Measurements from ENCODE around the gene PAQR7.

Gene PAQR7

DNA sequence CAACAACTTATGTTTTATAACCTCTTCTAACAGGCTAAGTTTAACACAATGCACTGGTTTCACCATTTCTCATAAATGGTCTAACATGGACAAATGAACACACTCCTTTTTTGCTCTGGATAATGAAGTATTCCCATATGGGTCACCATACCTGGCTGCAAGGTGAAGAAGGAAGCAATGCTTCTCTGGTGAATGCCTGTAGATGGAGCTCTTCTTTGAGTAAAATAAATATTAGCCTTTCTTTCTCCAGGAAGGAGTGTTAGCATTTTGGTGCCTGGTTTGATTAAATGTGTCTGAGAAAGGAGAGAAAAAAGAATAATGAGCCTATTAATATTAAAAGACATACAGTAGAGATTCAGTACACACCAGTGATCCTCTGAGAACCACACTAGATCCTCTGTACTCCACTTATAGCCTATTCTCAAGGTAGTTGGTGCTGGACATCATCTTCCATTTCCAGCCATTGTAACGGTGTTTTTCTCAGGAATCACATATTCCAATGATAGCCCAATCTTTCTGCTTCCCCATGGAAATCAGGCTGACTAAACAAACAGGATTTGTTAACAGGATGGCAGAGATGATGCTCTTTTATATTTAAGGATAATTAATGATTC is 38.1 kb downstream of the PAQR7 start:
- TF ChIP-seq POLR2AphosphoS5 (IDR thresholded peaks at IDR 0.05; ENCODE audit: low read depth) (no peak), SPI1 (IDR thresholded peaks at IDR 0.05; ENCODE audit: borderline replicate concordance, low read depth) (no peak), GABPA (IDR thresholded peaks at IDR 0.05; ENCODE audit: low read depth) (no peak)
- TF ChIP-seq, protein P1, sequence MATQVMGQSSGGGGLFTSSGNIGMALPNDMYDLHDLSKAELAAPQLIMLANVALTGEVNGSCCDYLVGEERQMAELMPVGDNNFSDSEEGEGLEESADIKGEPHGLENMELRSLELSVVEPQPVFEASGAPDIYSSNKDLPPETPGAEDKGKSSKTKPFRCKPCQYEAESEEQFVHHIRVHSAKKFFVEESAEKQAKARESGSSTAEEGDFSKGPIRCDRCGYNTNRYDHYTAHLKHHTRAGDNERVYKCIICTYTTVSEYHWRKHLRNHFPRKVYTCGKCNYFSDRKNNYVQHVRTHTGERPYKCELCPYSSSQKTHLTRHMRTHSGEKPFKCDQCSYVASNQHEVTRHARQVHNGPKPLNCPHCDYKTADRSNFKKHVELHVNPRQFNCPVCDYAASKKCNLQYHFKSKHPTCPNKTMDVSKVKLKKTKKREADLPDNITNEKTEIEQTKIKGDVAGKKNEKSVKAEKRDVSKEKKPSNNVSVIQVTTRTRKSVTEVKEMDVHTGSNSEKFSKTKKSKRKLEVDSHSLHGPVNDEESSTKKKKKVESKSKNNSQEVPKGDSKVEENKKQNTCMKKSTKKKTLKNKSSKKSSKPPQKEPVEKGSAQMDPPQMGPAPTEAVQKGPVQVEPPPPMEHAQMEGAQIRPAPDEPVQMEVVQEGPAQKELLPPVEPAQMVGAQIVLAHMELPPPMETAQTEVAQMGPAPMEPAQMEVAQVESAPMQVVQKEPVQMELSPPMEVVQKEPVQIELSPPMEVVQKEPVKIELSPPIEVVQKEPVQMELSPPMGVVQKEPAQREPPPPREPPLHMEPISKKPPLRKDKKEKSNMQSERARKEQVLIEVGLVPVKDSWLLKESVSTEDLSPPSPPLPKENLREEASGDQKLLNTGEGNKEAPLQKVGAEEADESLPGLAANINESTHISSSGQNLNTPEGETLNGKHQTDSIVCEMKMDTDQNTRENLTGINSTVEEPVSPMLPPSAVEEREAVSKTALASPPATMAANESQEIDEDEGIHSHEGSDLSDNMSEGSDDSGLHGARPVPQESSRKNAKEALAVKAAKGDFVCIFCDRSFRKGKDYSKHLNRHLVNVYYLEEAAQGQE (IDR thresholded peaks at IDR 0.05; ENCODE audit: insufficient replicate concordance, low read depth): no peak
- TF ChIP-seq, protein P2, sequence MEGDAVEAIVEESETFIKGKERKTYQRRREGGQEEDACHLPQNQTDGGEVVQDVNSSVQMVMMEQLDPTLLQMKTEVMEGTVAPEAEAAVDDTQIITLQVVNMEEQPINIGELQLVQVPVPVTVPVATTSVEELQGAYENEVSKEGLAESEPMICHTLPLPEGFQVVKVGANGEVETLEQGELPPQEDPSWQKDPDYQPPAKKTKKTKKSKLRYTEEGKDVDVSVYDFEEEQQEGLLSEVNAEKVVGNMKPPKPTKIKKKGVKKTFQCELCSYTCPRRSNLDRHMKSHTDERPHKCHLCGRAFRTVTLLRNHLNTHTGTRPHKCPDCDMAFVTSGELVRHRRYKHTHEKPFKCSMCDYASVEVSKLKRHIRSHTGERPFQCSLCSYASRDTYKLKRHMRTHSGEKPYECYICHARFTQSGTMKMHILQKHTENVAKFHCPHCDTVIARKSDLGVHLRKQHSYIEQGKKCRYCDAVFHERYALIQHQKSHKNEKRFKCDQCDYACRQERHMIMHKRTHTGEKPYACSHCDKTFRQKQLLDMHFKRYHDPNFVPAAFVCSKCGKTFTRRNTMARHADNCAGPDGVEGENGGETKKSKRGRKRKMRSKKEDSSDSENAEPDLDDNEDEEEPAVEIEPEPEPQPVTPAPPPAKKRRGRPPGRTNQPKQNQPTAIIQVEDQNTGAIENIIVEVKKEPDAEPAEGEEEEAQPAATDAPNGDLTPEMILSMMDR (IDR thresholded peaks at IDR 0.05; ENCODE audit: insufficient read depth, low read length): no peak
- Histone ChIP-seq H3K27ac (replicated peaks) (no peak overlapping the region), H3K27me3 (ENCODE audit: insufficient read depth, poor library complexity, severe bottlenecking) (no peaks in the 10 kb centered on the region), H3K4me3 (replicated peaks; ENCODE audit: insufficient read depth, low read length) (no peak overlapping the region)
- no peak for DNase-seq (ENCODE audit: low read depth in 1 of 2, low spot score in 1 of 2)

DNA sequence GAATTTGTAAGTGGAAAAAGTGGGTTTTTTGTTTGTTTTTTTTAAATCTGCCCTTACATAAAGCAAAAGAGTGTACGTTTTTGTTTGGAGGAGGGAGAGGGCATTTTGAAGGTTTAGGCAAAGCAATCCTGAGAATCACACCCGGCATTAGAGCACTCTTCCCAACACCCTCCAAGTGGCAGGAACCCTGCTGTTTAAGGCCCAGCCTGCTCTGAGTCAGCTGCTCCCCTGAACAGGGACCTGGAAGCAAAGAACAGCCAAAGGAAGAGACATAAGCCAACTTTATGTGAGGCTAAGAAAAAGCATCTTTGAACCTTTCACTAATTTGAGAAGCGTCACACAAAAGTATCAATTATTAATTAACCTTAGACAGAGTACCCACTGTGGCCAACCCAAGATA is 38.8 kb downstream of the PAQR7 start:
- no peak for DNase-seq (ENCODE audit: low read depth in 1 of 2, low spot score in 1 of 2)
- no peak overlapping the region for H3K4me3 ChIP-seq (replicated peaks; ENCODE audit: insufficient read depth, low read length)
- no peaks in the 10 kb centered on the region for H3K27me3 ChIP-seq (ENCODE audit: insufficient read depth, poor library complexity, severe bottlenecking)
- TF ChIP-seq, protein P2 (IDR thresholded peaks at IDR 0.05; ENCODE audit: insufficient read depth, low read length): no peak
- TF ChIP-seq SPI1 (IDR thresholded peaks at IDR 0.05; ENCODE audit: borderline replicate concordance, low read depth) (no peak), POLR2AphosphoS5 (IDR thresholded peaks at IDR 0.05; ENCODE audit: low read depth) (no peak), GABPA (IDR thresholded peaks at IDR 0.05; ENCODE audit: low read depth) (no peak)
- TF ChIP-seq, protein P1 (IDR thresholded peaks at IDR 0.05; ENCODE audit: insufficient replicate concordance, low read depth): no peak
- no peak overlapping the region for H3K27ac ChIP-seq (replicated peaks)

DNA sequence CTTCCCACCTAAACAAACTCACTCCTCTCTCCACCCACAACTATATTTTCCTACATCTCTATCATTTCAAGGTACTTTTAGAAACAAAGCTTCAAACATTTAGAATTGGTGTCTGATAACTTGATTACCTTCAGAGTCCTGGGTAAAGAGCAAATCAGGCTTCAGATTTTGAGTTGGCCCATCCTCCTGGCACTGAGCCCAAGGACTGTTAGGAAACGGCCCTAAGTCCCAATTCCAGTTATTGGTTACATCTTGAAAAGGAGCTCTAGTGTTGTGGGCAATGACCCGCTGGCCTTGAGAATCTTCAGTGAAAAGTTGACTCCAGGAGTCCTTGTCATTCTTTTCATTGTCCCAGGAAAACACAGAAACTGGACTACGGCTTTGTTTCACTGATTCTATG is 40.6 kb downstream of the PAQR7 start:
- TF ChIP-seq, protein P2 (IDR thresholded peaks at IDR 0.05; ENCODE audit: insufficient read depth, low read length): no peak
- no peak for DNase-seq (ENCODE audit: low read depth in 1 of 2, low spot score in 1 of 2)
- Histone ChIP-seq H3K4me3 (replicated peaks; ENCODE audit: insufficient read depth, low read length) (no peak overlapping the region), H3K27ac (replicated peaks) (no peak overlapping the region), H3K27me3 (ENCODE audit: insufficient read depth, poor library complexity, severe bottlenecking) (no peaks in the 10 kb centered on the region)

DNA sequence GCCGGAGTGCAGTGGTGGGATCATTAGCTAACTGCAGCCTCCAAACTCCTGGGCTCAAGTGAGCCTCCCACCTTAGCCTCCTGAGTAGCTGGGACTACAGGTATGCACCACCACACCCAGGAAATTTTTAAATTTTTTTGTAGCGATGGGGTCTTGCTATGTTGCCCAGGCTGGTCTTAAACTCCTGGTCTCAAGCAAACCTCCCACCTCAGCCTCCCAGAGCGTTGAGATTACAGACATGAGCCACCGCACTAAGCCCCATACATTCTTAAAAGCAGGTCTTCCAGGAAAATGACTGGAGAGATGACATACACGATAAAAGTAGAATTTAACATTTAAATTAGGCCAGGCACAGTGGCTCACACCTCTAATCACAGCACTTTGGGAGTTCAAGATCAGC is 42.4 kb downstream of the PAQR7 start:
- Histone ChIP-seq H3K4me3 (replicated peaks; ENCODE audit: insufficient read depth, low read length) (no peak overlapping the region), H3K27me3 (ENCODE audit: insufficient read depth, poor library complexity, severe bottlenecking) (no peaks in the 10 kb centered on the region), H3K27ac (replicated peaks) (peak overlapping the region; percentile 44)
- no peak for DNase-seq (ENCODE audit: low read depth in 1 of 2, low spot score in 1 of 2)
- TF ChIP-seq GABPA (IDR thresholded peaks at IDR 0.05; ENCODE audit: low read depth) (no peak), POLR2AphosphoS5 (IDR thresholded peaks at IDR 0.05; ENCODE audit: low read depth) (no peak), SPI1 (IDR thresholded peaks at IDR 0.05; ENCODE audit: borderline replicate concordance, low read depth) (no peak)
- TF ChIP-seq, protein P1 (IDR thresholded peaks at IDR 0.05; ENCODE audit: insufficient replicate concordance, low read depth): no peak
- TF ChIP-seq, protein P2 (IDR thresholded peaks at IDR 0.05; ENCODE audit: insufficient read depth, low read length): no peak
